ENCODE data around the gene MKNK2. TPM values are rescaled to one million over a fixed set of nuclear protein-coding genes. Genes with fewer than 3 reads are reported as not detected.
A peak's percentile ranks its signal among the peaks of the same experiment; 100 is the strongest.
"Not testable (repeated sequence)": the region's sequence is repeated elsewhere in the genome, so short reads cannot be mapped to it uniquely, and the experiment has no call there.

MKNK2 gene
- total RNA-seq, 1 donor from 2014 or later, result 314 TPM

- Histone ChIP-seq H3K4me1 (peaks cover 33% of the 10 kb centered on the region), H3K4me3 (no peak overlapping the region), H3K27ac (no peak overlapping the region), H3K27me3 (no peaks in the 10 kb centered on the region), H3K36me3 (peaks cover 42% of the 10 kb centered on the region), H3K9me3 (peaks cover 4% of the 10 kb centered on the region)
- DNase-seq (peak; percentile 60), ATAC-seq (no peak)
- intact Hi-C loops (cut with DNase I), result no loop called here
- TF ChIP-seq, protein P1, sequence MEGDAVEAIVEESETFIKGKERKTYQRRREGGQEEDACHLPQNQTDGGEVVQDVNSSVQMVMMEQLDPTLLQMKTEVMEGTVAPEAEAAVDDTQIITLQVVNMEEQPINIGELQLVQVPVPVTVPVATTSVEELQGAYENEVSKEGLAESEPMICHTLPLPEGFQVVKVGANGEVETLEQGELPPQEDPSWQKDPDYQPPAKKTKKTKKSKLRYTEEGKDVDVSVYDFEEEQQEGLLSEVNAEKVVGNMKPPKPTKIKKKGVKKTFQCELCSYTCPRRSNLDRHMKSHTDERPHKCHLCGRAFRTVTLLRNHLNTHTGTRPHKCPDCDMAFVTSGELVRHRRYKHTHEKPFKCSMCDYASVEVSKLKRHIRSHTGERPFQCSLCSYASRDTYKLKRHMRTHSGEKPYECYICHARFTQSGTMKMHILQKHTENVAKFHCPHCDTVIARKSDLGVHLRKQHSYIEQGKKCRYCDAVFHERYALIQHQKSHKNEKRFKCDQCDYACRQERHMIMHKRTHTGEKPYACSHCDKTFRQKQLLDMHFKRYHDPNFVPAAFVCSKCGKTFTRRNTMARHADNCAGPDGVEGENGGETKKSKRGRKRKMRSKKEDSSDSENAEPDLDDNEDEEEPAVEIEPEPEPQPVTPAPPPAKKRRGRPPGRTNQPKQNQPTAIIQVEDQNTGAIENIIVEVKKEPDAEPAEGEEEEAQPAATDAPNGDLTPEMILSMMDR (IDR thresholded peaks at IDR 0.05), result no peak
These were observed 13.3 kb downstream of the MKNK2 start for GRCh38 chr19:2037651-2038255.

GRCh38 chr19:2036424-2036823, 14.6 kb downstream of the MKNK2 start:
- intact Hi-C loops (cut with DNase I), result no loop called here
- TF ChIP-seq, protein P1 (IDR thresholded peaks at IDR 0.05), result no peak

GRCh38 chr19:2035590-2035991, 15.5 kb downstream of the MKNK2 start:
- Histone ChIP-seq H3K27ac (no peak overlapping the region), H3K4me3 (no peak overlapping the region), H3K4me1 (peaks cover 31% of the 10 kb centered on the region), H3K36me3 (peaks cover 24% of the 10 kb centered on the region), H3K9me3 (peaks cover 4% of the 10 kb centered on the region), H3K27me3 (no peaks in the 10 kb centered on the region)
- no peak for ATAC-seq
- intact Hi-C loops (cut with DNase I), result no loop called here
- DNase-seq, result peak; percentile 67
- TF ChIP-seq, protein P1 (IDR thresholded peaks at IDR 0.05), result no peak

More at GRCh38 chr19:2036424-2036823, 14.6 kb downstream of the MKNK2 start:
- no peak overlapping the region for H3K27ac ChIP-seq
- no peak overlapping the region for H3K4me3 ChIP-seq
- no peaks in the 10 kb centered on the region for H3K27me3 ChIP-seq
- H3K36me3 ChIP-seq, result peaks cover 32% of the 10 kb centered on the region
- peaks cover 33% of the 10 kb centered on the region for H3K4me1 ChIP-seq
- peaks cover 4% of the 10 kb centered on the region for H3K9me3 ChIP-seq
- DNase-seq, result no peak
- ATAC-seq, result no peak

DNA sequence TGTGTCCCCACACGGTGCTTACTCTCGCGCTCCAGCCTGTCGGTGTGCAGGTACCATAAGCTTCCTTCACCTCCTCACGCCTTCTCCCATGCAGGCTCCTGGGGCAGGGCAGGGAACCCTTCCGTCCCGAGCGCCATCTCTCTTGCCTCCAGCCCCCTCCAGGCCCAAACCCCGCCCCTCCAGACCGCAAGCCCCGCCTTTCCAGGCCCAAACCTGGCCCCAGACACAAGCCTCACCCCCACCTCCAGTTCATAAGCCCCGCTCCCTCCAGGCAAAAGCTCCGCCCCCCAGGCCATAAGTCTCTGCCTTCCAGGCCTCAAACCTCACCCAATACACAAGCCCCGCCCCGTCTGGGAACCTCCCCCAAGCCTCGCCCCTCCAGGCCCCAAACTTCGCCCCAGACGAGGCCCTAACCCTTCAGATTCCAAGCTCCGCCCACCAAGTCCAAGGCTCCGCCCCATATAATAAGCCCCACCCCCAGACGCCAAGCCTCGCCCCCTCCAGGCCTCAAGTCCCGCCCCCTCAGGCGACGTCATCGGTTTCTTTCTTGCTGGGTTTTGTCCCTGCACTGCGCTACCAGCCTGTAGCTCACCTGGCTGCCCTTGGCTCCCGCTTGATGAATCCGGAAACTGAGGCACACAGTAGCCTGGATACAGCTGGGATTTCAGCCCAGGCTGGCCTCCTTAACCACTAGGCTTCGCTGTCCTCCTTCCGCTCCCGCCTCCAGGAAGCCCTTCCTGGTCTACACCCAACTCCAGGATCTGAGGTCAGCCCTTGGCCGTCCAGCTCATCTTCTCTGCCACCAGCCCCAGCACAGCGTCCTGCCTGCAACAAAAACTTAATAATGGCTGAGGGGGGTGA, 16.1 kb downstream of the MKNK2 start:
- intact Hi-C loops (cut with DNase I), result no loop called here
- peaks cover 4% of the 10 kb centered on the region for H3K9me3 ChIP-seq
- peak; percentile 89 for DNase-seq
- H3K27ac ChIP-seq, result no peak overlapping the region
- peaks cover 18% of the 10 kb centered on the region for H3K36me3 ChIP-seq
- ATAC-seq, result peak; percentile 62
- no peak overlapping the region for H3K4me3 ChIP-seq
- H3K27me3 ChIP-seq, result no peaks in the 10 kb centered on the region
- H3K4me1 ChIP-seq, result peaks cover 30% of the 10 kb centered on the region
- TF ChIP-seq, protein P1 (IDR thresholded peaks at IDR 0.05), result no peak

DNA sequence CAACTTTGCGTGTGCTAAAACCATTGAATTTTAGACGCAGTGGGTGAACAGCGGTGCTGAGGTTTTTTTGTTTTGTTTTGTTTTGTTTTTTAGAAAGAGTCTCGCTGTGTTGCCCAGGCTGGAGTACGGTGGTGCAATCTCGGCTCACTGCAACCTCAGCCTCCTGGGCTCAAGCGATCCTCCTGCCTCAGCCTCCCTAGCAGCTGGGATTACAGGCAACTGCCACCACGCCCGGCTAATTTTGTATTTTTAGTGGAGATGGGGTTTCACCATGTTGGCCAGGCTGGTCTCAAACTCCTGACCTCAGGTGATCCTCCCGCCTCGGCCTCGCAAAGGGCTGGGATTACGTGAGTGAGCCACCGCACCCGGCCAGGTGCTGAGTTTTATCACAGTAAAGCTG, 16.8 kb downstream of the MKNK2 start:
- H3K36me3 ChIP-seq, result peaks cover 11% of the 10 kb centered on the region
- H3K4me3 ChIP-seq; ATAC-seq; intact Hi-C loops (cut with DNase I); H3K27me3 ChIP-seq; H3K9me3 ChIP-seq; H3K27ac ChIP-seq; DNase-seq: not testable (repeated sequence)
- H3K4me1 ChIP-seq, result peaks cover 36% of the 10 kb centered on the region

DNA sequence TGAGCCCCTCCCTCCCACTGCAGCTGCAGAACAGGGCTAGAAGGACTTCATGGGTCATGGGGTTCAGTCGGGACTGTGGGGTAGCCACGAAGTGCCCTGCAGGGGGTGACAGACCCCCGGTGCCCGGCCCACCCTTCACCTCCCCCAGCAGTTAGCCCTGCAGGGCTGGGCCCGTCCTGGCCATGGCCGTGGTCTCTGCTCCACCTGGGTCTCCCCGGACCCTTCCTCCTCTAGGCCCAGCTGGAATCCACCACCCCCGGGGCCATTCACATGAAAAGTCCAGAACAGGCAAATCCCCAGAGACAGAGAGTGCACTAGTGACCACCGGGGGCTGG, 17.3 kb downstream of the MKNK2 start:
- Histone ChIP-seq H3K4me1 (peaks cover 40% of the 10 kb centered on the region), H3K4me3 (no peak overlapping the region), H3K27ac (peak overlapping the region; percentile 89), H3K9me3 (peaks cover 4% of the 10 kb centered on the region), H3K36me3 (peaks cover 6% of the 10 kb centered on the region), H3K27me3 (no peaks in the 10 kb centered on the region)
- TF ChIP-seq, protein P1 (IDR thresholded peaks at IDR 0.05), result no peak
- ATAC-seq (no peak), DNase-seq (peak; percentile 63)
- intact Hi-C loops (cut with DNase I), result no loop called here
